Measurements from ENCODE around the gene CYB5D1.

CYB5D1 gene

DNA sequence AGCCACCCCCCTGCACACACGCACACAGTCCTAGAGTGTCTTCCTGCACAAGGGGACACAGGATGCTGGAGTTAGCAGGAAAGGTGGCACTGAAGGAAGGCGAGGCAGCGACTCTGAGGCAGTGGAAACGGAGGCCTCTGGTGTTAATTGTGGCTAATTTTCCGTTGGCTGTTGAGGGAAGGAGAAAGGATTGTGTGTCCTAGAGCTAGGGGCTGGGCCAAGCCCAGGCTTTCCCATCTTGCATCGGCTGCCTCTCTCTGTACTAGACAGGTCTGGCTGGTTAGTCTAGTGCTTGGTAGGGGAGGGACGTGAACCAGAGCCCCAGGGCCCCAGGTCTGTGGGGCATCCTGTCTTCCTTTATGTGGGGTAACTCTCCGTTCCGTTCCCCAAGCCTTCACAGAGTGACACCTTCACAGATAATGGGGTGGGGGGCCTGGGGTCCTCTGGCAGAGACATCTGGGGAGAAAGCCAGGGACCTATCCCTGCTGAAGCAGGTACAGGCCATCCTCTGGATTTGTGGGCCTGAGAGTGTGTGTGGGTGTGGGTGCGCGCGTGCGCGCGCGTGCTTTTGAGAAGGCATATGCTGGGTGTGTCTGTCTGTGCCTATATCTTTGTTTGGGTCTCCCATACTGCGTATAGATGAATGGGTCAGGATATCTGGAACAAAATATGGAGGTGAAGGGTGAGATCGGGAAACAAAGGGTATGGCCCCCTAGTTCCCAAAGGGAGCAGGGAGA is 30.5 kb downstream of the CYB5D1 start, which contains the start of gene CHD3:
Gene CHD3 (plus strand): TSS at position 606 of the 737 bp plus-strand sequence. CDS start 212 bp downstream, outside the sequence.
- DNase-seq = peak in 1 of 2 experiments; percentile 49

DNA sequence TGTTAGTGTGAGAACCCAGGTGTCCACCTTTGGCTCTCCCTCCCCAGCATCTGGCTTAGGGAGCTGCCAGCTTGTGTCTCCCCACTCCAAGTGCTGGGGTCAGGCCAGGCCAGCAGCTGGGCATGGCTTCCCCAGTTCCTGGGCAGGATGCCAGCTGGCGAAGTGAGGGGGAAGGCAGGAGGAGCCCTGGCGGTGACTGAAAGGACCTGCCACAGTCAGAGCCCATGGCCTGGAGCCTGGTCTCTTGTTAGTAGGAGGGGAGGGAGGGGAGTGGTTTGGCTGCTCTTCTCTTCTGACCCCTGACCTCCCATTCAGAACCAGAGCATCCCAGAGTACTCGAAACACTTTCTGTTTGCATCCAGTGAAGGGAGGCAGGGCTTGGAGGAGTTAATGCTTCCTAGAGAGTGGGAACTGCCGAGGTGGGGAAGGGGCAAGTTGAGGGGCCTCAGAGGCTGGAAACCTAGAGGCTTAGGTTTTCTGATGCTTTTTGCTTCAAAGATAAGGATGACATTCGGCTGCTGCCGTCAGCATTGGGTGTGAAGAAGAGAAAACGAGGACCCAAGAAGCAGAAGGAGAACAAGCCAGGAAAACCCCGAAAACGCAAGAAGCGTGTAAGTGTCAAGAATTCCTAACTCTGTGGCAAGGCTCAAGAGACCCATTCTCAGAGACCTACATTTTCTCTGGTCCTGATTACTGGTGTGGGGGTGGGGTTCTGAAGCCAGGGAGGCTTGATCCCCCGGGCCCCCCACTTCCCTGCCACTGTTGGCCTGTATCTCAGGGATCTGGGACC is 31.6 kb downstream of the CYB5D1 start:
- DNase-seq = peak; percentile 91 to 95

DNA sequence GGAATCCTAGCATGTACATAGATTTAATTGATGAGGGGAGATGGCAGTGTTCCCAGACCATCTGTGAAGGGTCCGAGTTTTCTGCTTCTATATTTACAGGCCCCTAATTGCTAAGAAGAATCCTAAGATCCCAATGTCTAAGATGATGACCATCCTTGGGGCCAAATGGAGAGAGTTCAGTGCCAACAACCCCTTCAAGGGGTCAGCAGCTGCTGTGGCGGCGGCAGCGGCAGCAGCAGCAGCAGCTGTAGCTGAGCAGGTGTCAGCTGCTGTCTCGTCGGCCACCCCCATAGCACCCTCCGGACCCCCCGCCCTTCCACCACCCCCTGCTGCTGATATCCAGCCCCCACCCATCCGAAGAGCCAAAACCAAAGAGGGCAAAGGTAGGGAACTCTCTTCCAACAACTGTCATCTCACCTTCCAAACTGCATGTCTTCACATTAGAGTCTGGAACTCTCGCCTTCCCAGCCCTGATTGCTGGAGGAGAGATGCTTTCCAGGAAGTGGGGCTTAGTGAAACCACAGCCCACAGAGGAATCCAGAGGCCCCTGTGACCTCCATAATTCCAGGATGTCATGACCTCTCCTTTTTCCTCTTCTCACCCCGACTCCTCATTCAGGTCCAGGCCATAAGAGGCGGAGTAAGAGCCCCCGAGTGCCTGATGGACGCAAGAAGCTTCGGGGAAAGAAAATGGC is 35.5 kb downstream of the CYB5D1 start:
- no peak for DNase-seq

DNA sequence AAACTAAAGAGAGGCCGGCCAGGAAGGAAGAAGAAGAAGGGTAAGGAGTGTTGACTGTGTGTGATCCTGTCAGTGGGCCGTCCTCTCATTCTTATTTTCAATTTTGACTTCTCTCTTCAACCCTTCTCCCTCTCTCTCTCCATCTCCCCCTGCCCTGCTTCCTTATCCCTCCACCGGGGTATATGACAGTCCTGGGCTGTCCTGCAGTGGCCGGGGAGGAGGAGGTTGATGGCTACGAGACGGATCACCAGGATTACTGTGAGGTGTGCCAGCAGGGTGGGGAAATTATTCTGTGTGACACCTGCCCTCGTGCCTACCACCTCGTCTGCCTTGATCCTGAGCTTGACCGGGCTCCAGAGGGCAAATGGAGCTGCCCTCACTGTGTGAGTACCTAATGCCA is 36.4 kb downstream of the CYB5D1 start:
- DNase-seq = no peak

DNA sequence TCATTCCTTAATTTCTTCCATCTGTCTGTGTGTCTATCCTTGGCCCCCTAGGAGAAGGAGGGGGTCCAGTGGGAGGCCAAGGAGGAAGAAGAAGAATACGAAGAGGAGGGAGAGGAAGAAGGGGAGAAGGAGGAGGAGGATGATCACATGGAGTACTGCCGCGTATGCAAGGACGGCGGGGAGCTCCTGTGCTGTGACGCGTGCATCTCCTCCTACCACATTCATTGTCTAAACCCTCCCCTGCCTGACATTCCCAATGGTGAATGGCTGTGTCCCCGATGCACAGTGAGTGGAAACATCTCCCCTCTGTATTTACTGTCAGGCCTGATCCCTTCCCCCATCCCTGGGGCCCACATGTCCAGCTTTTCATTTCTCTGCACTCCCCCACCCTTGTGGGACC is 37.1 kb downstream of the CYB5D1 start:
- DNase-seq = no peak

DNA sequence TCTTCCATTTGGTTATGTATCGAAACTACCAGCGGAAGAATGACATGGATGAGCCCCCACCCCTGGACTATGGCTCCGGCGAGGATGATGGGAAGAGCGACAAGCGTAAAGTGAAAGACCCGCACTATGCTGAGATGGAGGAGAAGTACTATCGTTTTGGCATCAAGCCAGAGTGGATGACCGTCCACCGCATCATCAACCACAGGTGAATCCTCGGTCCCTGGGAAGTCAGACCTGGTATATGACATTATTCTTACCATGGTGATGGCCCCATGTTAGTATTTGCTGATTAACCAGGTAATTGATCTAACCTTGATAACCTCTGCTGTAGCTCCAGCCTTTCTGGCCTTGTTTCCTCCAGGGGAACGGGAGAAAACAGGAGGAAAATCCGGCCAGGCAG is 39.3 kb downstream of the CYB5D1 start:
- DNase-seq = no peak

DNA sequence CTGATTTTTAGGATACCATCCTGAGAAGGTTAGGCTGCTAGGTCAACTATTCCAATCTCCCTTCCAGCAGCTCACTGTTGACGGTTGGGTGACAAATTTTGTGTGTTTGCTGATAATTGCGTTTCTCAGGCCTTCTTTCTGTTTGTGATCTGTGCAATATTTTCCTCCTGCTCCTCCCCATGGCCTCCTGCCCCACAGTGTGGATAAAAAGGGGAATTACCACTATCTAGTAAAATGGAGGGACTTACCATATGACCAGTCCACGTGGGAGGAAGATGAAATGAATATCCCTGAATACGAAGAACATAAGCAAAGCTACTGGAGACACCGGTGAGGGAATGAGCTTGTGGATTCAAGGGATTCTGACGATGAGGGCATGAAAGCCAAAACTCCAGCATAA is 40.0 kb downstream of the CYB5D1 start:
- no peak for DNase-seq

DNA sequence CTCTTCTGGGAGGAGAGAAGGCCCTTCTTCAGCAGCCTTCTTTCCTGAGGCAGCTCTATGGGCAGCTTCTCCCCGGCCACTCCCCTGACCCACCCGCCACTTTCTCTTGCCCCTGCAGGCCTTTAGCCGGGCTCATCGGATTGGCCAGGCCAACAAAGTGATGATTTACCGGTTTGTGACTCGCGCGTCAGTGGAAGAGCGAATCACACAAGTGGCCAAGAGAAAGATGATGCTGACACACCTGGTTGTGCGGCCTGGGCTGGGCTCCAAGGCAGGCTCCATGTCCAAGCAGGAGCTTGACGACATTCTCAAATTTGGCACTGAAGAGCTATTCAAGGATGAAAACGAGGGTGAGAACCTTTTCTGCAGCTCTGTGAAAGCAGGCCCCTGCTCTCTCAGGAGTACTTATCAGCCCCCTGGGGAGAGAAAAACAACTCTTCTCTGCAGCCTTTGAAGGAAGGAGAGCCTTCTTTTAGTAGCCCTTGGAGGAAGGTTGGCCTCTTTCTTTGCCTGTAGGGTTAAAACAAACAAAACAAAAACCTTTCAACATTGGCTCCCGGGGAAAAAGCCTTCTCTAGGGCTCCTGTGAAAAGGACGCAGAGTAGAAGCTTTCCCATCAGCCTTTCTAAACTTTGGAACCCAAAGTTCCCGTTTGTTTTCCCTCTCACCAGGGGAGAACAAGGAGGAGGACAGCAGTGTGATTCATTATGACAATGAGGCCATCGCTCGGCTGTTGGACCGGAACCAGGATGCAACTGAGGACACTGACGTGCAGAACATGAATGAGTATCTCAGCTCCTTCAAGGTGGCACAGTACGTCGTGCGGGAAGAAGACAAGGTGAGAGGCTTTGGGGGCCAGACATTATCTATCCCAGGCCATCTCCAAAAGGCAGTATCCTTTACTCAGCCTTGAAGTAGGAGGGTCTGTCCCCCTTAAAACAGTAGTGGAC is 45.6 kb downstream of the CYB5D1 start:
- no peak for DNase-seq

DNA sequence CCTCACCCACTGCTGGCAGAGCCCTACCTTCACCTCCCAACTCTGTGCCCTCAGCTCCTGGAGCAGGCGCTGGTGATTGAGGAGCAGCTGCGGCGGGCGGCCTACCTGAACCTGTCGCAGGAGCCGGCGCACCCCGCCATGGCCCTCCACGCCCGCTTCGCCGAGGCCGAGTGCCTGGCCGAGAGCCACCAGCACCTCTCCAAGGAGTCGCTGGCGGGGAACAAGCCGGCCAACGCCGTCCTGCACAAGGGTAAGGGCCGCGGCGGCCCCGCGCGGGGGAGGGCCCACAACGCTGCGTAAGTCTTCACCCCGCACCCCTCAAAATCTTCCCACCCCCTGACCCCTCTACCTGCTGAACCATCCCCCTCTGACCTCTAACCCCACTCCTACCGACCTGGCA is 51.3 kb downstream of the CYB5D1 start:
- no peak for DNase-seq

DNA sequence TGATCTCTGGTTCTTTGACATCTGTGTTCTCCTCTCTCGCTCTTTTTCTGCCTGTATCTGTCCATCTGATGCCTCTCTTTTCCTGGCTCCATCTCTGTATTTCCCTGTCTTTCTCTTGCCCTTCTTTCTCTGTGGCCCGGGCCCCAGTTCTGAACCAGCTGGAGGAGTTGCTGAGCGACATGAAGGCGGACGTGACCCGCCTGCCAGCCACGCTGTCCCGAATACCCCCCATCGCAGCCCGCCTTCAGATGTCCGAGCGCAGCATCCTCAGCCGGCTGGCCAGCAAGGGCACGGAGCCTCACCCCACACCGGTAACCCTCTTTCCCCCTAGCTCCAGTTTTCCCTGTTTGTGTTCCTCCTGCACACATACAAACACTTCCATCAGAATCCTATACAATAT is 52.5 kb downstream of the CYB5D1 start:
- DNase-seq = no peak

DNA sequence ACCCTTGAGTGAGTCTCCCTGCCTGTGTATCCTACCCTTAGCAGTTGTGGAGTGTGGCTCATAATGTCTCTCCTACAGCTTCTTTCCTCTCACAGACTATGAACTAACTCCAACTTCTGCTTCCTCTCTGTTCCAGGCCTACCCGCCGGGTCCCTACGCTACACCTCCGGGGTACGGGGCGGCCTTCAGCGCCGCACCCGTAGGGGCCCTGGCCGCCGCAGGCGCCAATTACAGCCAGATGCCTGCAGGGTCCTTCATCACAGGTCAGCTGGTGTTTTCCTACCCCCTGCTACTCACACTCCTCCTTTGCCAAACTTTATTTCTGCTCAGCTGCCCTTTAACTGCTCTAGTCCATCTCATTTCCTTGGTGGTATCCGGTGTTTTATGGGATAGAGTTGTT is 52.9 kb downstream of the CYB5D1 start:
- DNase-seq = no peak

DNA sequence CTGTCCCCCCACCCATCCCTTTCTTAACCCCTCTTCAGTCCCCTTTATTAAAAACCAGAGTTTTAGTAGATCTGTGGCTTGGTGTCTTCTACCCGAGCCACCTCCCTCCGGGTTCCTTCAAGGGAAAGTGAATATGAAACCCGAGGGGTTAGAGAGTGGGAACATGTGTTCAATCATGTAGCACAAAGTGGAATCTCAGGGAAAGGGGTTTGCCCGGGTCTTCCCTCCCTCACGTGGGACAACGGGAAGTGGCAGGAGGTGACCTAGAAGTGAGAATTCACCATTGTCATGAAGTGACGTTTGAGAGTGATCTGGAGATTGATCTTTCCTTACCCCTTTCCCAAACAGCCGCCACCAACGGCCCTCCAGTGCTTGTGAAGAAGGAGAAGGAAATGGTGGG is 53.3 kb downstream of the CYB5D1 start:
- DNase-seq = no peak

Measured in NCI-H2081 (cell line).